HCT116 (cell line): ENCODE results near the gene IGSF3. TPM values are rescaled to one million over a fixed set of nuclear protein-coding genes. Genes with fewer than 3 reads are reported as not detected.

Source experiments
- ATAC-seq: fragments of 200-7000 bp; cut with Tn5 transposase; 2 replicates; pipeline ENCODE4 v1.9.1; 2020; ENCODE audit warnings: mild to moderate bottlenecking, moderate library complexity
- BruUV-seq: library from RNA; stranded (reverse); fragments of 400-500 nt; replicated peaks from 2 replicates; lab custom pipeline; 2021; lab: Mats Ljungman, UMichigan
- CTCF ChIA-PET: fragments of 300-600 bp; sonication (Branson Sonifier 250); formaldehyde crosslinking; loops from one replicate; lab custom pipeline; 2021; ENCODE audit warnings: antibody characterized with exemption; lab: Charles Lee
- POLR2A ChIA-PET: fragments of 300-600, 350-600 bp; sonication (Branson Sonifier 250); formaldehyde crosslinking; loops from one replicate; lab custom pipeline; 2021; ENCODE audit warnings: antibody characterized with exemption; lab: Charles Lee
- RAD21 ChIA-PET, 2 experiments: fragments of 300-600 bp; sonication (Branson Sonifier 250); formaldehyde crosslinking; loops; one replicate each; lab custom pipeline; 2023; ENCODE audit warnings: low total read pairs in 2 of 2; ENCODE audit not compliant: uncharacterized antibody in 2 of 2, unreplicated experiment in 2 of 2, low non-redundant PET in 1 of 2; lab: Charles Lee
- DNase-seq: peaks from one replicate; pipeline ENCODE4 v3.0.0-alpha.2; 2010; ENCODE audit warnings: low read depth, low spot score
- H2AFZ ChIP-seq: fragments of 200-600 bp; shearing (Covaris generic), sonication (generic); 2 replicates; pipeline ENCODE4 v1.6.1; 2017; ENCODE audit warnings: low read depth, mixed run types, mixed read lengths, antibody characterized with exemption, low read length; ENCODE audit not compliant: poor library complexity, severe bottlenecking
- H3K27ac ChIP-seq: 2 replicates; pipeline ENCODE4 v1.5.1; 2012; ENCODE audit warnings: low read depth, low read length
- H3K27me3 ChIP-seq: fragments of 200-600 bp; sonication (generic); 2 replicates; pipeline ENCODE4 v1.6.1; 2016; ENCODE audit warnings: mixed run types, low read length, mixed read lengths; ENCODE audit not compliant: insufficient read depth
- H3K36me3 ChIP-seq, 2 experiments: fragments of 200-500 bp in 1 of 2; fragments of 200-600 bp in 1 of 2; sonication (Bioruptor generic) in 1 of 2; sonication (generic) in 1 of 2; 2 replicates each; pipeline versions ENCODE4 v1.5.1 to v1.6.1; 2014 to 2016; ENCODE audit warnings: low read length in 2 of 2, inconsistent platforms in 1 of 2, mixed read lengths in 1 of 2, mixed run types in 1 of 2; ENCODE audit not compliant: insufficient read depth in 2 of 2, control insufficient read depth in 1 of 2
- H3K4me1 ChIP-seq, 2 experiments: fragments of 200-600 bp in 1 of 2; sonication (generic) in 1 of 2; 2 replicates each; pipeline versions ENCODE4 v1.5.1 to v1.6.1; 2012 to 2017; ENCODE audit warnings: low read length in 2 of 2, inconsistent platforms in 1 of 2, mild to moderate bottlenecking in 1 of 2, mixed read lengths in 1 of 2, mixed run types in 1 of 2, moderate library complexity in 1 of 2; ENCODE audit not compliant: insufficient read depth in 2 of 2, control insufficient read depth in 1 of 2
- H3K4me2 ChIP-seq: fragments of 200-600 bp; sonication (generic); 2 replicates; pipeline ENCODE4 v1.6.1; 2017; ENCODE audit warnings: mixed run types, low read length, mixed read lengths
- H3K4me3 ChIP-seq, 2 experiments: fragments of 200-600 bp in 1 of 2; sonication (generic) in 1 of 2; replicated peaks in 1 of 2; 2 replicates each; pipeline ENCODE4 v1.5.1; 2011 to 2016; ENCODE audit warnings: low read length in 2 of 2, control low read depth in 1 of 2, low read depth in 1 of 2, mild to moderate bottlenecking in 1 of 2, mixed read lengths in 1 of 2, mixed run types in 1 of 2
- H3K79me2 ChIP-seq: fragments of 200-600 bp; sonication (generic); 2 replicates; pipeline ENCODE4 v1.6.1; 2017; ENCODE audit warnings: mild to moderate bottlenecking, mixed run types, low read length, moderate library complexity, mixed read lengths; ENCODE audit not compliant: insufficient read depth
- H3K9ac ChIP-seq: fragments of 200-600 bp; sonication (generic); 2 replicates; pipeline ENCODE4 v1.6.1; 2016; ENCODE audit warnings: low read length, mixed read lengths
- H3K9me2 ChIP-seq: fragments of 200-600 bp; sonication (generic), shearing (Covaris generic); 2 replicates; pipeline ENCODE4 v1.6.1; 2017; ENCODE audit warnings: mixed run types, mild to moderate bottlenecking, moderate library complexity; ENCODE audit not compliant: insufficient read depth
- H3K9me3 ChIP-seq, 2 experiments: fragments of 200-500 bp in 1 of 2; fragments of 200-600 bp in 1 of 2; sonication (Bioruptor generic) in 1 of 2; sonication (generic) in 1 of 2; 2 replicates each; pipeline ENCODE4 v1.6.1; 2014 to 2017; ENCODE audit warnings: low read length in 2 of 2, mixed read lengths in 2 of 2, inconsistent platforms in 1 of 2, low read depth in 1 of 2, mild to moderate bottlenecking in 1 of 2, mixed run types in 1 of 2, moderate library complexity in 1 of 2; ENCODE audit not compliant: control insufficient read depth in 1 of 2, insufficient read depth in 1 of 2
- H4K20me1 ChIP-seq: fragments of 200-600 bp; sonication (generic), shearing (Covaris generic); 2 replicates; pipeline ENCODE4 v1.6.1; 2017; ENCODE audit warnings: mixed run types, mild to moderate bottlenecking, moderate library complexity; ENCODE audit not compliant: insufficient read depth
- ATF3 ChIP-seq: IDR thresholded peaks from 2 replicates; pipeline ENCODE4 v1.6.1; 2012
- CBX3 ChIP-seq: IDR thresholded peaks from 2 replicates; pipeline ENCODE4 v1.6.1; 2012; ENCODE audit warnings: low read depth
- CEBPB ChIP-seq: IDR thresholded peaks from 2 replicates; pipeline ENCODE4 v1.6.1; 2012; ENCODE audit warnings: low read depth
- CTCF ChIP-seq, 3 experiments: fragments of 200-600 bp in 1 of 3; sonication (generic) in 1 of 3; IDR thresholded peaks in 2 of 3; conservative IDR thresholded peaks in 1 of 3; 2 replicates each; pipeline ENCODE4 v1.5.1; 2012 to 2017; ENCODE audit warnings: low read depth in 2 of 3, low read length in 2 of 3, antibody characterized with exemption in 1 of 3, borderline replicate concordance in 1 of 3, control low read depth in 1 of 3, mild to moderate bottlenecking in 1 of 3, mixed read lengths in 1 of 3, mixed run types in 1 of 3, moderate library complexity in 1 of 3; ENCODE audit not compliant: insufficient read depth in 1 of 3
- ELF1 ChIP-seq: IDR thresholded peaks from 2 replicates; pipeline ENCODE4 v1.6.1; 2012; ENCODE audit warnings: low read depth, borderline replicate concordance
- EZH2phosphoT487 ChIP-seq: fragments of 200-600 bp; IDR thresholded peaks from 2 replicates; pipeline ENCODE4 v1.6.1; 2018; ENCODE audit warnings: antibody characterized with exemption, borderline replicate concordance
- JUND ChIP-seq: IDR thresholded peaks from 2 replicates; pipeline ENCODE4 v1.6.1; 2012
- MAX ChIP-seq: IDR thresholded peaks from 2 replicates; pipeline ENCODE4 v1.6.1; 2012
- POLR2A ChIP-seq: IDR thresholded peaks from 2 replicates; pipeline ENCODE4 v1.7.0; 2011; ENCODE audit warnings: borderline replicate concordance; ENCODE audit not compliant: insufficient read depth, insufficient read length; ENCODE audit errors: extremely low read depth
- POLR2AphosphoS5 ChIP-seq: IDR thresholded peaks from 2 replicates; pipeline ENCODE4 v1.6.1; 2011; ENCODE audit warnings: mild to moderate bottlenecking, low read depth, low read length, moderate library complexity
- RAD21 ChIP-seq: IDR thresholded peaks from 2 replicates; pipeline ENCODE4 v1.6.1; 2012; ENCODE audit warnings: low read depth, mild to moderate bottlenecking
- REST ChIP-seq: IDR thresholded peaks from 2 replicates; pipeline ENCODE4 v1.6.1; 2012; ENCODE audit warnings: low read depth
- SRF ChIP-seq: IDR thresholded peaks from 2 replicates; pipeline ENCODE4 v1.6.1; 2012; ENCODE audit warnings: low read depth
- YY1 ChIP-seq: IDR thresholded peaks from 2 replicates; pipeline ENCODE4 v1.6.1; 2011; ENCODE audit warnings: low read length, low read depth, moderate library complexity, mild to moderate bottlenecking; ENCODE audit not compliant: insufficient replicate concordance; ENCODE audit errors: extremely low read depth
- ZBTB33 ChIP-seq: IDR thresholded peaks from 2 replicates; pipeline ENCODE4 v1.6.1; 2011; ENCODE audit warnings: mild to moderate bottlenecking, low read length, moderate library complexity; ENCODE audit not compliant: insufficient replicate concordance; ENCODE audit errors: extremely low read depth
- ZFX ChIP-seq: fragments of 450-650 bp; IDR thresholded peaks from 2 replicates; pipeline ENCODE4 v1.6.1; 2017
- intact Hi-C: fragments of 100-400 bp; cut with micrococcal nuclease; formaldehyde crosslinking; loops from 2 replicates; pipeline ENCODE4 v1.10.0; 2022
- total RNA-seq: library from RNA; stranded (reverse); gene quantifications from one replicate; pipeline ENCODE4 v1.2.1, GENCODE V29; 2021; ENCODE audit not compliant: unreplicated experiment

Gene IGSF3
- total RNA-seq, 1 experiment from 2014 or later: 18.6 TPM

- no peak overlapping the region for H2AFZ ChIP-seq
- intact Hi-C loops: loop anchor here (10.0 kb wide), 1 partner anchor 147 kb away; no protein-coding TSS in a partner anchor
- no peak overlapping the region for H3K9ac ChIP-seq
- RAD21 ChIA-PET: interaction anchor here in 1 of 2 experiments (0.6 kb wide), 1 partner anchor 239 kb away, joined by 3 read pairs; no protein-coding TSS in a partner anchor
- H3K79me2 ChIP-seq: no peaks in the 10 kb centered on the region
- POLR2A ChIA-PET: no interaction called here
- no peaks in the 10 kb centered on the region for H3K4me1 ChIP-seq
- H3K27ac ChIP-seq: no peak overlapping the region
- H3K9me3 ChIP-seq: no peaks in the 10 kb centered on the region
- H4K20me1 ChIP-seq: no peaks in the 10 kb centered on the region
- H3K36me3 ChIP-seq: no peaks in the 10 kb centered on the region
- no peak overlapping the region for H3K4me3 ChIP-seq
- no peak overlapping the region for H3K4me2 ChIP-seq
- H3K9me2 ChIP-seq: no peaks in the 10 kb centered on the region
- TF ChIP-seq JUND (no peak), RAD21 (no peak), CBX3 (no peak), YY1 (no peak), ZBTB33 (no peak), ZFX (no peak), CTCF (IDR thresholded peaks at IDR 0.05 in 2 of 3, conservative IDR thresholded peaks at IDR 0.05 in 1 of 3; ENCODE audit: borderline replicate concordance in 1 of 3, insufficient read depth in 1 of 3, low read depth in 2 of 3, low read length in 2 of 3) (no peak), SRF (no peak), CEBPB (no peak), POLR2AphosphoS5 (no peak), REST (no peak), MAX (no peak), EZH2phosphoT487 (no peak), ELF1 (no peak), ATF3 (no peak), POLR2A (no peak)
- ATAC-seq (no peak), DNase-seq (no peak)
- CTCF ChIA-PET: interaction anchor here (1.3 kb wide), 1 partner anchor 18 kb away, joined by 4 read pairs; no protein-coding TSS in a partner anchor
- BruUV-seq: no TSS peak
- no peaks in the 10 kb centered on the region for H3K27me3 ChIP-seq
Observed at GRCh38 chr1:116577759-116578314, 89.7 kb downstream of the IGSF3 start.
